ENCODE results near the gene CORO6.

The CORO6 gene

GRCh38 chr17:29622337-29623282 lies at the start of gene CORO6:
Gene CORO6, minus strand, starts transcription at chr17:29622912. Its CDS starts 1,491 bp downstream, at chr17:29621421.
- DNase-seq (ENCODE audit: low read depth) = no peak
- TF ChIP-seq CTCF (IDR thresholded peaks at IDR 0.05; ENCODE audit: low read depth, low read length, missing control alignments) = no peak
- H3K4me3 ChIP-seq (ENCODE audit: low read depth, low read length) = peak within 1 kb of the TSS; percentile 69

GRCh38 chr17:29671661-29672060 lies 48.9 kb upstream of the CORO6 start:
- TF ChIP-seq CTCF (IDR thresholded peaks at IDR 0.05; ENCODE audit: low read depth, low read length, missing control alignments) = no peak
- DNase-seq (ENCODE audit: low read depth) = no peak
- no peak overlapping the region for H3K4me3 ChIP-seq (ENCODE audit: low read depth, low read length)

- no peak for TF ChIP-seq CTCF (IDR thresholded peaks at IDR 0.05; ENCODE audit: low read depth, low read length, missing control alignments)
- no peak overlapping the region for H3K4me3 ChIP-seq (ENCODE audit: low read depth, low read length)
Observed at GRCh38 chr17:29669266-29669665, 46.6 kb upstream of the CORO6 start.

GRCh38 chr17:29667969-29668368 lies 45.3 kb upstream of the CORO6 start:
- no peak for TF ChIP-seq CTCF (IDR thresholded peaks at IDR 0.05; ENCODE audit: low read depth, low read length, missing control alignments)
- no peak for DNase-seq (ENCODE audit: low read depth)

More at GRCh38 chr17:29669266-29669665, 46.6 kb upstream of the CORO6 start:
- no peak for DNase-seq (ENCODE audit: low read depth)

GRCh38 chr17:29665481-29665810 lies 42.7 kb upstream of the CORO6 start:
- no peak overlapping the region for H3K4me3 ChIP-seq (ENCODE audit: low read depth, low read length)
- DNase-seq (ENCODE audit: low read depth) = no peak
- no peak for TF ChIP-seq CTCF (IDR thresholded peaks at IDR 0.05; ENCODE audit: low read depth, low read length, missing control alignments)

More at GRCh38 chr17:29667969-29668368, 45.3 kb upstream of the CORO6 start:
- no peak overlapping the region for H3K4me3 ChIP-seq (ENCODE audit: low read depth, low read length)

GRCh38 chr17:29664743-29665480 lies 42.2 kb upstream of the CORO6 start:
- no peak for TF ChIP-seq CTCF (IDR thresholded peaks at IDR 0.05; ENCODE audit: low read depth, low read length, missing control alignments)
- H3K4me3 ChIP-seq (ENCODE audit: low read depth, low read length) = no peak overlapping the region
- DNase-seq (ENCODE audit: low read depth) = no peak
